ENCODE results near the gene SHISA7.

DNA sequence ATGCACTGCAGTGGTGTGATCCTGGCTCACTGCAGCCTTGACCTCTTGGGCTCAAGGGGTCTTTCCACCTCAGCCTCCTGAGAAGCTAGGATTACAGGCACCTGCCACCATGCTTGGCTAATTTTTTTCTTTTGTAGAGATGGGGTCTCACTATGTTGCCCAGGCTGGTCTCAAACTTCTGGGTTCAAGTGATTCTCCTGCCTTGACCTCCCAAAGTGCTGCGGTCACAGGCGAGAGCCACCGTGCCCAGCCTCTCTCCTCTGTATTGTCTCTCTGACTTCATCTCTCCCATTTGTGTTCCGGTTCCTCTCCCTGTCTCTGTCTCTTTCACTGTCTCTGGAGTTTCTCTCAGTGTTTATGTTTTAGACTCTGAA, 23.1 kb upstream of the SHISA7 start:
- TF ChIP-seq, protein P1, sequence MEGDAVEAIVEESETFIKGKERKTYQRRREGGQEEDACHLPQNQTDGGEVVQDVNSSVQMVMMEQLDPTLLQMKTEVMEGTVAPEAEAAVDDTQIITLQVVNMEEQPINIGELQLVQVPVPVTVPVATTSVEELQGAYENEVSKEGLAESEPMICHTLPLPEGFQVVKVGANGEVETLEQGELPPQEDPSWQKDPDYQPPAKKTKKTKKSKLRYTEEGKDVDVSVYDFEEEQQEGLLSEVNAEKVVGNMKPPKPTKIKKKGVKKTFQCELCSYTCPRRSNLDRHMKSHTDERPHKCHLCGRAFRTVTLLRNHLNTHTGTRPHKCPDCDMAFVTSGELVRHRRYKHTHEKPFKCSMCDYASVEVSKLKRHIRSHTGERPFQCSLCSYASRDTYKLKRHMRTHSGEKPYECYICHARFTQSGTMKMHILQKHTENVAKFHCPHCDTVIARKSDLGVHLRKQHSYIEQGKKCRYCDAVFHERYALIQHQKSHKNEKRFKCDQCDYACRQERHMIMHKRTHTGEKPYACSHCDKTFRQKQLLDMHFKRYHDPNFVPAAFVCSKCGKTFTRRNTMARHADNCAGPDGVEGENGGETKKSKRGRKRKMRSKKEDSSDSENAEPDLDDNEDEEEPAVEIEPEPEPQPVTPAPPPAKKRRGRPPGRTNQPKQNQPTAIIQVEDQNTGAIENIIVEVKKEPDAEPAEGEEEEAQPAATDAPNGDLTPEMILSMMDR (IDR thresholded peaks at IDR 0.05) = no peak
- TF ChIP-seq POLR2A (IDR thresholded peaks at IDR 0.05) = no peak
